SK-N-MC (cell line): ENCODE data around the gene SPDYC.

ENCODE experiments used
- DNase-seq: peaks from one replicate; pipeline ENCODE4 v3.0.0-alpha.2; 2011; ENCODE audit warnings: low read depth, low spot score
- H3K27ac ChIP-seq: fragments of 200-600 bp; sonication (generic); 2 replicates; pipeline ENCODE4 v1.5.1; 2016; ENCODE audit warnings: mixed run types
- H3K36me3 ChIP-seq: fragments of 200-600 bp; sonication (generic); 2 replicates; pipeline ENCODE4 v1.6.1; 2017; ENCODE audit warnings: antibody characterized with exemption, low read length, mixed read lengths; ENCODE audit not compliant: insufficient read depth
- H3K4me3 ChIP-seq: fragments of 200-600 bp; sonication (generic); 2 replicates; pipeline ENCODE4 v1.5.1; 2016
- H3K9ac ChIP-seq: fragments of 200-600 bp; sonication (generic); 2 replicates; pipeline ENCODE4 v1.8.0; 2017; ENCODE audit warnings: mixed run types, mixed read lengths; ENCODE audit not compliant: insufficient read length
- H3K9me3 ChIP-seq: fragments of 200-600 bp; sonication (generic); 2 replicates; pipeline ENCODE4 v1.6.1; 2017; ENCODE audit warnings: low read depth, mild to moderate bottlenecking, antibody characterized with exemption, low read length, moderate library complexity, mixed read lengths
- EZH2 ChIP-seq: fragments of 200-600 bp; sonication (generic); IDR thresholded peaks from one replicate; pipeline ENCODE4 v1.6.1; 2017; ENCODE audit warnings: antibody characterized with exemption
- FOXP2 ChIP-seq: optimal IDR thresholded peaks from 2 replicates; pipeline ENCODE3; 2011; ENCODE audit warnings: mild to moderate bottlenecking, moderate library complexity; ENCODE audit not compliant: insufficient read depth; ENCODE audit errors: extremely low read length, control extremely low read depth
- POLR2AphosphoS5 ChIP-seq: IDR thresholded peaks from 2 replicates; pipeline ENCODE4 v1.6.1; 2012; ENCODE audit warnings: mild to moderate bottlenecking, low read depth, low read length, borderline replicate concordance

SPDYC gene

GRCh38 chr11:65156926-65157325 lies 13.1 kb upstream of the SPDYC start:
- no peak overlapping the region for H3K4me3 ChIP-seq
- H3K9me3 ChIP-seq: no peaks in the 10 kb centered on the region
- H3K36me3 ChIP-seq: no peaks in the 10 kb centered on the region
- TF ChIP-seq POLR2AphosphoS5 (no peak), FOXP2 (no peak), EZH2 (no peak)
- H3K27ac ChIP-seq: no peak overlapping the region
- DNase-seq: no peak
- H3K9ac ChIP-seq: no peak overlapping the region

- TF ChIP-seq POLR2AphosphoS5 (no peak), FOXP2 (no peak), EZH2 (no peak)
- no peak overlapping the region for H3K9ac ChIP-seq
Observed at GRCh38 chr11:65157336-65157735, 12.7 kb upstream of the SPDYC start.

GRCh38 chr11:65159012-65159411 lies 11.0 kb upstream of the SPDYC start:
- no peak for DNase-seq
- H3K27ac ChIP-seq: no peak overlapping the region
- no peaks in the 10 kb centered on the region for H3K36me3 ChIP-seq
- no peak overlapping the region for H3K4me3 ChIP-seq
- no peaks in the 10 kb centered on the region for H3K9me3 ChIP-seq
- H3K9ac ChIP-seq: no peak overlapping the region
- no peak for TF ChIP-seq POLR2AphosphoS5
- TF ChIP-seq FOXP2: no peak
- TF ChIP-seq EZH2: no peak

More at GRCh38 chr11:65157336-65157735, 12.7 kb upstream of the SPDYC start:
- Histone ChIP-seq H3K27ac (no peak overlapping the region), H3K9me3 (no peaks in the 10 kb centered on the region), H3K36me3 (no peaks in the 10 kb centered on the region), H3K4me3 (no peak overlapping the region)
- no peak for DNase-seq

- H3K27ac ChIP-seq: no peak overlapping the region
- no peak for DNase-seq
- TF ChIP-seq POLR2AphosphoS5: no peak
- TF ChIP-seq FOXP2: no peak
- TF ChIP-seq EZH2: no peak
- no peak overlapping the region for H3K4me3 ChIP-seq
- H3K9me3 ChIP-seq: no peaks in the 10 kb centered on the region
- no peak overlapping the region for H3K9ac ChIP-seq
- no peaks in the 10 kb centered on the region for H3K36me3 ChIP-seq
Observed at GRCh38 chr11:65160643-65161042, 9.4 kb upstream of the SPDYC start.

GRCh38 chr11:65163684-65164083 lies 6.3 kb upstream of the SPDYC start:
- Histone ChIP-seq H3K27ac (no peak overlapping the region), H3K4me3 (no peak overlapping the region), H3K36me3 (no peaks in the 10 kb centered on the region), H3K9me3 (no peaks in the 10 kb centered on the region), H3K9ac (no peak overlapping the region)
- TF ChIP-seq EZH2 (no peak), POLR2AphosphoS5 (no peak), FOXP2 (no peak)
- DNase-seq: no peak

GRCh38 chr11:65165410-65166317 lies 4.4 kb upstream of the SPDYC start:
- H3K27ac ChIP-seq: no peak overlapping the region
- DNase-seq: no peak
- H3K36me3 ChIP-seq: no peaks in the 10 kb centered on the region
- H3K9me3 ChIP-seq: no peaks in the 10 kb centered on the region
- no peak for TF ChIP-seq FOXP2
- no peak for TF ChIP-seq POLR2AphosphoS5
- no peak for TF ChIP-seq EZH2
- H3K9ac ChIP-seq: peak overlapping the region; percentile 32
- H3K4me3 ChIP-seq: no peak overlapping the region

- no peak overlapping the region for H3K27ac ChIP-seq
- TF ChIP-seq POLR2AphosphoS5 (no peak), EZH2 (no peak), FOXP2 (no peak)
- H3K9ac ChIP-seq: no peak overlapping the region
- no peak for DNase-seq
- no peaks in the 10 kb centered on the region for H3K9me3 ChIP-seq
- H3K36me3 ChIP-seq: no peaks in the 10 kb centered on the region
- no peak overlapping the region for H3K4me3 ChIP-seq
Observed at GRCh38 chr11:65166893-65167292, 3.1 kb upstream of the SPDYC start.

- DNase-seq: no peak
- no peak overlapping the region for H3K27ac ChIP-seq
- no peak for TF ChIP-seq FOXP2
- no peak for TF ChIP-seq EZH2
- TF ChIP-seq POLR2AphosphoS5: no peak
- H3K4me3 ChIP-seq: no peak overlapping the region
- H3K9ac ChIP-seq: no peak overlapping the region
- no peaks in the 10 kb centered on the region for H3K9me3 ChIP-seq
- H3K36me3 ChIP-seq: no peaks in the 10 kb centered on the region
Observed at GRCh38 chr11:65167656-65168055, 2.4 kb upstream of the SPDYC start.

- DNase-seq: no peak
- TF ChIP-seq FOXP2 (no peak), EZH2 (no peak), POLR2AphosphoS5 (no peak)
- no peaks in the 10 kb centered on the region for H3K9me3 ChIP-seq
- no peaks in the 10 kb centered on the region for H3K36me3 ChIP-seq
- H3K4me3 ChIP-seq: no peak overlapping the region
- H3K9ac ChIP-seq: no peak overlapping the region
- H3K27ac ChIP-seq: peak overlapping the region; percentile 58; the same call in 1 of the 2 replicates
Observed at GRCh38 chr11:65169164-65169641, 830 bp upstream of the SPDYC start.
